Ammon's horn (tissue), 1 donor: ENCODE measurements around the gene HEATR9.
"Not testable (repeated sequence)": the region's sequence is repeated elsewhere in the genome, so short reads cannot be mapped to it uniquely, and the experiment has no call there.

Experiments
- DNase-seq: peaks from one replicate; pipeline ENCODE4 v3.0.0-alpha.2; 2016; ENCODE audit warnings: low spot score

HEATR9 gene

GRCh38 chr17:35868737-35869136 is at the start of gene HEATR9:
TSS of gene HEATR9 (minus strand) at chr17:35868891. CDS start at chr17:35868742, 149 bp downstream.
- no peak for DNase-seq

GRCh38 chr17:35917519-35918213 is 49.0 kb upstream of the HEATR9 start:
- no peak for DNase-seq

GRCh38 chr17:35915153-35915964 is 46.7 kb upstream of the HEATR9 start:
- DNase-seq, result peak; percentile 8

- no peak for DNase-seq
Observed at GRCh38 chr17:35914354-35914753, 45.7 kb upstream of the HEATR9 start.

- DNase-seq, result no peak
Observed at GRCh38 chr17:35913609-35914008, 44.9 kb upstream of the HEATR9 start.

GRCh38 chr17:35912942-35913341 is 44.3 kb upstream of the HEATR9 start:
- no peak for DNase-seq

- no peak for DNase-seq
Observed at GRCh38 chr17:35912339-35912912, 43.7 kb upstream of the HEATR9 start.

GRCh38 chr17:35909408-35909807 is 40.7 kb upstream of the HEATR9 start:
- DNase-seq, result no peak

GRCh38 chr17:35907691-35908090 is 39.0 kb upstream of the HEATR9 start:
- no peak for DNase-seq

- DNase-seq, result no peak
Observed at GRCh38 chr17:35906926-35907637, 38.4 kb upstream of the HEATR9 start.

GRCh38 chr17:35906191-35906925 is 37.7 kb upstream of the HEATR9 start:
- DNase-seq, result no peak

- DNase-seq, result no peak
Observed at GRCh38 chr17:35903451-35903850, 34.8 kb upstream of the HEATR9 start.

GRCh38 chr17:35901631-35902175 is 33.0 kb upstream of the HEATR9 start:
- no peak for DNase-seq

GRCh38 chr17:35900708-35901480 is 32.2 kb upstream of the HEATR9 start:
- no peak for DNase-seq

- no peak for DNase-seq
Observed at GRCh38 chr17:35900280-35900679, 31.6 kb upstream of the HEATR9 start.

GRCh38 chr17:35898283-35899070 is 29.8 kb upstream of the HEATR9 start:
- no peak for DNase-seq

- DNase-seq, result not testable (repeated sequence)
Observed at GRCh38 chr17:35897772-35898171, 29.1 kb upstream of the HEATR9 start.

- peak; percentile 8 for DNase-seq
Observed at GRCh38 chr17:35895636-35896587, 27.2 kb upstream of the HEATR9 start.

GRCh38 chr17:35894206-35894605 is 25.5 kb upstream of the HEATR9 start:
- no peak for DNase-seq
